ENCODE results near the gene FUS. TPM values are rescaled to one million over a fixed set of nuclear protein-coding genes. Genes with fewer than 3 reads are reported as not detected.
A peak's percentile ranks its signal among the peaks of the same experiment; 100 is the strongest.
"Not testable (repeated sequence)": the region's sequence is repeated elsewhere in the genome, so short reads cannot be mapped to it uniquely, and the experiment has no call there.

Gene FUS
- total and polyA plus RNA-seq, 2 donors (not counting 3 experiments of a cell fraction or from before 2014, with no cell fraction given), result 307 to 569 TPM

DNA sequence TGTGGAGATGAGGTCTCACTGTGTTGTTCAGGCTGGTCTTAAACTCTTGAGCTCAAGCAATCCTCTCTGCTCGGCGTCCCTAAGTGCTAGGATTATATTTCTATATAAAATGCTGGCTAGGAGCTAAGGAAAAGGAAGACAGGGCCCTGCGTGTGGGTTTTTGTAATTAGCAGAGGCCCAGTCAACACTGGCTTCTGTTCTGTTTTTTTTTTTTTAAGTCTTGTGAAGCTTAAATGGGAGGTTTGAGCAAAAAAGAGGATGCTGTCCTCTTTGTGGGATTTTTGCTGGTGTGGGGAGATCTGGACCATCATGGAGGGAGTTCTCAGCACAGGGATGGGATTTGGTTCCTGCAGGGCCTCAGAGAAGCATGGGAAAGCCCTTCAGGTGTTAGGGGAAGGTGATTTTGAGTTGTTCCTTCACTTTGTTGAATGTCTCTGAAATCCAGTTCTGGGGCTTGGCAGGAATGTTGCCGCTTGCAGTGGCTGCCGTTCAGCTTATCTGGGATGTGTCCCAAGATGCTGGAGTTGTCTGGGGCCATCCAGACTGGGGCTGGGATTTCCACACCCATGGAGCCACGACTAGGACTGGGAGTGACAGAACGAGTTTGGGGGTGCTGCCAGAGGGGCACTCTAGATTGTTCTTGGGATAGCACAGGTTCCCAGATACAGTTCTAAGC, 18.4 kb downstream of the FUS start:
- DNase-seq (ENCODE audit: low read depth, low spot score) (no peak), FAIRE-seq (no peak)
- dilution Hi-C loops (cut with MboI; ENCODE audit: extremely low pct_ligation_motif_present, low sequenced_read_pairs) (no loop called here), intact Hi-C loops (cut with micrococcal nuclease) (no loop called here)
- ChIA-PET POLR2A (interaction anchor here (1.7 kb wide), 1 partner anchor 18 kb away, joined by 4 read pairs; no protein-coding TSS in a partner anchor), CTCF (interaction anchor here (0.5 to 1.6 kb wide), 6 partner anchors 9 to 262 kb away, joined by 3 to 6 read pairs (median 4); partner anchors contain the start of gene ZNF843)
- Histone ChIP-seq H4K20me1 (replicated peaks; ENCODE audit: control insufficient read depth, extremely low read depth, insufficient read depth, low read length) (peaks cover 3% of the 10 kb centered on the region), H3K9me3 (replicated peaks; ENCODE audit: control insufficient read depth, insufficient read depth, low read length) (no peaks in the 10 kb centered on the region), H3K27me3 (ENCODE audit: control insufficient read depth in 2 of 2, insufficient read depth in 2 of 2, low read length in 2 of 2) (no peaks in the 10 kb centered on the region), H3K27ac (ENCODE audit: insufficient read depth, low read depth, low read length) (no peak overlapping the region), H3K4me1 (ENCODE audit: control insufficient read depth, extremely low read depth, insufficient read depth, low read length) (peaks cover 4% of the 10 kb centered on the region), H3K9me1 (replicated peaks; ENCODE audit: control insufficient read depth, extremely low read depth, insufficient read depth, low read length) (no peaks in the 10 kb centered on the region), H3K36me3 (ENCODE audit: control insufficient read depth in 2 of 2, extremely low read depth in 1 of 2, insufficient read depth in 2 of 2, low read length in 2 of 2) (peaks cover 13 to 24% of the 10 kb centered on the region in 2 experiments), H3K9ac (replicated peaks; ENCODE audit: extremely low read depth, insufficient read depth, low read length) (no peak overlapping the region), H3K4me3 (replicated peaks in 1 of 3; ENCODE audit: insufficient read depth in 1 of 3, low read depth in 1 of 3, low read length in 3 of 3) (no peak overlapping the region), H3K79me2 (ENCODE audit: control insufficient read depth, insufficient read depth, low read length) (no peaks in the 10 kb centered on the region), H3K4me2 (ENCODE audit: insufficient read depth, low read length) (no peak overlapping the region), H2AFZ (ENCODE audit: low read depth, low read length) (no peak overlapping the region)
- TF ChIP-seq POLR2A (IDR thresholded peaks at IDR 0.05; ENCODE audit: low read depth, low read length), result peak; percentile 23
- TF ChIP-seq, protein P1, sequence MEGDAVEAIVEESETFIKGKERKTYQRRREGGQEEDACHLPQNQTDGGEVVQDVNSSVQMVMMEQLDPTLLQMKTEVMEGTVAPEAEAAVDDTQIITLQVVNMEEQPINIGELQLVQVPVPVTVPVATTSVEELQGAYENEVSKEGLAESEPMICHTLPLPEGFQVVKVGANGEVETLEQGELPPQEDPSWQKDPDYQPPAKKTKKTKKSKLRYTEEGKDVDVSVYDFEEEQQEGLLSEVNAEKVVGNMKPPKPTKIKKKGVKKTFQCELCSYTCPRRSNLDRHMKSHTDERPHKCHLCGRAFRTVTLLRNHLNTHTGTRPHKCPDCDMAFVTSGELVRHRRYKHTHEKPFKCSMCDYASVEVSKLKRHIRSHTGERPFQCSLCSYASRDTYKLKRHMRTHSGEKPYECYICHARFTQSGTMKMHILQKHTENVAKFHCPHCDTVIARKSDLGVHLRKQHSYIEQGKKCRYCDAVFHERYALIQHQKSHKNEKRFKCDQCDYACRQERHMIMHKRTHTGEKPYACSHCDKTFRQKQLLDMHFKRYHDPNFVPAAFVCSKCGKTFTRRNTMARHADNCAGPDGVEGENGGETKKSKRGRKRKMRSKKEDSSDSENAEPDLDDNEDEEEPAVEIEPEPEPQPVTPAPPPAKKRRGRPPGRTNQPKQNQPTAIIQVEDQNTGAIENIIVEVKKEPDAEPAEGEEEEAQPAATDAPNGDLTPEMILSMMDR (IDR thresholded peaks at IDR 0.05; ENCODE audit: extremely low read depth in 1 of 2, insufficient read depth in 1 of 2, low read depth in 1 of 2, low read length in 2 of 2), result no peak
- BruUV-seq (replicated peaks), result no TSS peak

DNA sequence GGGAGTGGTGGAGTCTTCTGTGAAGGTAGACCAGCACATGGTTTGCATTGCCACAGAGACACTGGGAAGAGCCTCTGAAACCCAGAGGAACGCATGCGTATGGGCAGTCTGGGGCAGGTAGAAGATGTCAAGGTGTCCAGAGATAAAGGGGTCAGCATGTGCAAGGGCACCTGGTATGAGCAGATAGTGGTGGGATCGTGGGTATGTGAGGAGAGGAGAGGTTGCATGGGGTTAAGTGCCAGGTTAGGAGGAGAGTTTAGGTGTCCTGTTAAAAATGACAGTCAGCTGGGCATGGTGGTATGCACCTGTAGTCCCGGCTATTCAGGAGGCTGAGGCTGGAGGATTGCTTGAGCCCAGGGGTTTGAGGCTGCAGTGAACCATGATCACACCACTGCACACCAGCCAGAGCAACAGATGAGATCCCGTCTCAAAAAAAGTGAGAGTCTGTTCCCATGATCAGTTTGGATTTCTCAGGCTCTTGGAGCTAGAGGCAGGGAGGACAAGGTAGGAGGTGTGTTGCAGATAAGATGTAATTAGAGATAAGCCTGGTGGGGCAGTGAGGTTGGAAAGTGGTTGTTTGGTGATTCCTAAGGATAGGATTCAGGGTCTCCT, 19.6 kb downstream of the FUS start:
- TF ChIP-seq POLR2A (IDR thresholded peaks at IDR 0.05; ENCODE audit: low read depth, low read length), result no peak
- peak; percentile 17 for TF ChIP-seq POLR2AphosphoS5 (IDR thresholded peaks at IDR 0.05; ENCODE audit: insufficient read depth, low read depth, low read length)
- no peaks in the 10 kb centered on the region for H3K9me3 ChIP-seq (replicated peaks; ENCODE audit: control insufficient read depth, insufficient read depth, low read length)
- no peak overlapping the region for H3K9ac ChIP-seq (replicated peaks; ENCODE audit: extremely low read depth, insufficient read depth, low read length)
- H3K27me3 ChIP-seq (ENCODE audit: control insufficient read depth in 2 of 2, insufficient read depth in 2 of 2, low read length in 2 of 2), result no peaks in the 10 kb centered on the region
- CTCF ChIA-PET, result interaction anchor here (1.5 kb wide), 1 partner anchor 183 kb away, joined by 5 read pairs; no protein-coding TSS in a partner anchor
- BruUV-seq (replicated peaks), result no TSS peak
- H3K4me3 ChIP-seq (replicated peaks in 1 of 3; ENCODE audit: insufficient read depth in 1 of 3, low read depth in 1 of 3, low read length in 3 of 3), result no peak overlapping the region
- intact Hi-C loops (cut with micrococcal nuclease) (loop anchor here (2.0 to 5.0 kb wide), 2 partner anchors 243 to 258 kb away; partner anchors contain the start of genes ARMC5 and ZNF843), dilution Hi-C loops (cut with MboI; ENCODE audit: extremely low pct_ligation_motif_present, low sequenced_read_pairs) (no loop called here)
- peaks cover 4% of the 10 kb centered on the region for H3K4me1 ChIP-seq (ENCODE audit: control insufficient read depth, extremely low read depth, insufficient read depth, low read length)
- POLR2A ChIA-PET, result interaction anchor here (1.7 kb wide), 1 partner anchor 19 kb away, joined by 4 read pairs; no protein-coding TSS in a partner anchor
- H2AFZ ChIP-seq (ENCODE audit: low read depth, low read length), result no peak overlapping the region
- peaks cover 3% of the 10 kb centered on the region for H4K20me1 ChIP-seq (replicated peaks; ENCODE audit: control insufficient read depth, extremely low read depth, insufficient read depth, low read length)
- no peak overlapping the region for H3K4me2 ChIP-seq (ENCODE audit: insufficient read depth, low read length)
- DNase-seq (ENCODE audit: low read depth, low spot score) (no peak), FAIRE-seq (no peak)
- H3K36me3 ChIP-seq (ENCODE audit: control insufficient read depth in 2 of 2, extremely low read depth in 1 of 2, insufficient read depth in 2 of 2, low read length in 2 of 2), result peaks cover 8 to 14% of the 10 kb centered on the region in 2 experiments
- no peaks in the 10 kb centered on the region for H3K79me2 ChIP-seq (ENCODE audit: control insufficient read depth, insufficient read depth, low read length)
- H3K9me1 ChIP-seq (replicated peaks; ENCODE audit: control insufficient read depth, extremely low read depth, insufficient read depth, low read length), result no peaks in the 10 kb centered on the region
- H3K27ac ChIP-seq (ENCODE audit: insufficient read depth, low read depth, low read length), result no peak overlapping the region

DNA sequence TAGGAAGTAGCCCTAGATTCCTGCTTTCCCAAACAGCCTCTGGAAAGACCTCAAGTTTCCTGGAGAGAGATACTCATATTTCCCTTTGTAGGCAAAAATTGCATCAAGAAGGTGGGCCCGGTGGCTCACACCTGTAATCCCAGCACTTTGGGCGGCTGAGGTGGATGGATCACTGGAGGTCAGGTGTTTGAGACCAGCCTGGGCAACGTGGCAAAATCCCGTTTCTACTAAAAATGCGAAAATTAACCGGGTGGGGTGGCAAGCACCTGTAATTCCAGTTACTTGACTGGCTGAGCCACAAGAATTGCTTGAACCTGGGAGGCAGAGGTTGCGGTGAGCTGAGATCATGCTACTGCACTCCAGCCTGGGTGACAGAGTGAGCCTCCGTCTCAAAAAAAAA, 20.2 kb downstream of the FUS start:
- H3K4me1 ChIP-seq (ENCODE audit: control insufficient read depth, extremely low read depth, insufficient read depth, low read length); H3K9ac ChIP-seq (replicated peaks; ENCODE audit: extremely low read depth, insufficient read depth, low read length); BruUV-seq (replicated peaks); H3K9me1 ChIP-seq (replicated peaks; ENCODE audit: control insufficient read depth, extremely low read depth, insufficient read depth, low read length); H3K9me3 ChIP-seq (replicated peaks; ENCODE audit: control insufficient read depth, insufficient read depth, low read length); DNase-seq (ENCODE audit: low read depth, low spot score); H3K36me3 ChIP-seq (ENCODE audit: control insufficient read depth in 2 of 2, extremely low read depth in 1 of 2, insufficient read depth in 2 of 2, low read length in 2 of 2); H4K20me1 ChIP-seq (replicated peaks; ENCODE audit: control insufficient read depth, extremely low read depth, insufficient read depth, low read length); dilution Hi-C loops (cut with MboI; ENCODE audit: extremely low pct_ligation_motif_present, low sequenced_read_pairs); H2AFZ ChIP-seq (ENCODE audit: low read depth, low read length); H3K4me2 ChIP-seq (ENCODE audit: insufficient read depth, low read length); H3K79me2 ChIP-seq (ENCODE audit: control insufficient read depth, insufficient read depth, low read length); H3K4me3 ChIP-seq (replicated peaks in 1 of 3; ENCODE audit: insufficient read depth in 1 of 3, low read depth in 1 of 3, low read length in 3 of 3); H3K27me3 ChIP-seq (ENCODE audit: control insufficient read depth in 2 of 2, insufficient read depth in 2 of 2, low read length in 2 of 2); FAIRE-seq; H3K27ac ChIP-seq (ENCODE audit: insufficient read depth, low read depth, low read length): not testable (repeated sequence)
- intact Hi-C loops (cut with micrococcal nuclease), result loop anchor here (2.0 to 5.0 kb wide), 2 partner anchors 243 to 257 kb away; partner anchors contain the start of genes ARMC5 and ZNF843
- ChIA-PET CTCF (interaction anchor here (1.1 to 2.7 kb wide), 2 partner anchors 8 to 183 kb away, joined by 3 to 20 read pairs; no protein-coding TSS in a partner anchor), POLR2A (interaction anchor here (1.5 kb wide), 1 partner anchor 16 kb away, joined by 5 read pairs; the partner anchor contains the start of gene PYDC1)
